GM19043 (cell line): Measurements from ENCODE around the gene STX18.
A peak's percentile ranks its signal among the peaks of the same experiment; 100 is the strongest.

Source experiments
- ATAC-seq: cut with Tn5 transposase; IDR thresholded peaks from one replicate; pipeline ENCODE4 v1.9.1; 2021; ENCODE audit warnings: low read depth; ENCODE audit not compliant: unreplicated experiment

Gene STX18

GRCh38 chr4:4455210-4455865 lies 86.5 kb downstream of the STX18 start:
- ATAC-seq: peak; percentile 90

DNA sequence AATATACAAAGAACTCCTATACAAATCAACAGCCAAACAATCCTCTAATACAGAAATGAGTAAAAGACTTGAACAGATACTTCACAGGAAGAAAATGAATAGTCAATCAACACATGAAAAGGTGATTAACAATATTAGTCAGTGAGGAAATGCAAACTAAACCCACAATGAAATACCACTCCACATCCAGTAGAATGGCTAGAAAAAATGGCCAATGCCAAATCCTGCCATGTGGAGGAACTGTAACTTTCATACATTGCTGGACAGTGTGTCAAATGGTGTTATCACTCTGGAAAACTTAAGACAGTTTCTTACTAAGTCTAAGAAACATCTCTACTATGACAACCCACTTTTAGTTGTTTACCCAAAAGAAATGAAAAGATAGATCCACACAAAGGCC lies 95.4 kb downstream of the STX18 start:
- ATAC-seq: no peak

GRCh38 chr4:4443821-4444220 lies 98.0 kb downstream of the STX18 start:
- ATAC-seq: no peak

DNA sequence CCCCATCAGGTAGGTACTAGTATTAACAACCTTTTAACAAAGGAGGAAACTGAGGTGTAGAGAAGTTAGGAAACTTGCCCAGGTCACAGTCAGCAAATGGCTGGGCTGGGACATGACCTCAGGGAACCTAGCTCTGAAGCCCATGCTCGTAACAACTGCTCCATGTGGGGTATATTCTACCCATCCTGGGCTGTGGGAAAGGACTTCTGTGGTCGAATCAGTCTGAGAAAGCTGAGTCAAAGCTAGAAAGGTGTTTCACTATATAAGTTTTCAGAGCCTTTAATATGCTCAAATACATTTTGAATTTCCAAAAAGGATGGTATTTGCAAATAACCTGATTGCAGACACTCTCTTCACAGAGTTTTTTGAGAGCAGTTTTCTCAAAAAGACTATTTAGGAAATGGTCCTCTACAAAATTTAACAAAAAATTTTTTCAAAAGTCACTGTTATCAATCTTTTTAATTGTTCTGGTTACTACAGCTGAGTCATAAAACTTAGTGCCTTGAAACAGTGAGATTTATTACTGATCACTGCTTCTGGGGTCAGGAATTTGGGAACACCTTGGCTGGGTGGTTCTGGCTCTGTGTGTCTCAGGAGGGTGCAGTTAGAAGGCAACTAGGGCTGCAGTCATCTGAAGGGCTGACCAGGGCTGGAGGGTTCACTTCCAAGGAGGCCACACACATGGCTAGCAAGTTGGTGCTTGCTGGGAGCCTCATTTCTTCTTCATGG lies 101.4 kb downstream of the STX18 start:
- ATAC-seq: peak; percentile 61

DNA sequence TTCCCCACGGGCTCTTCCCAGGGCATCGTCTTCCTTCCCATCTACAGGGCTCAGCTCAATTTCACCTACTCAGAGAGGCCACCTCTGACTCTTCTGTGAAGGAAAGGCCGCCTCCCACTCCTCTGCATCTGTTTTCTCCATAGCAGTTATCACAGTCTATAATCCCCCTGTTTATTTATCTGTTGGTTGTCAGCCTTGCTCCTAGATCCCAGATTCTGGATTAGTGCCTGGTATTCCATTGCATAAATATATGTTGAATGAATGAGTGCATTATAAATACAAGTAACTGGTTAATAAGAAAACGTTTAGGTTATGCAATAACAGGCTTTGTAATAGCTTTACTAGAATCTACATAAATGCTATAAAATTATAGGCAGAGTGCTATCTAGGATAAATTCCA lies 102.1 kb downstream of the STX18 start:
- ATAC-seq: no peak

DNA sequence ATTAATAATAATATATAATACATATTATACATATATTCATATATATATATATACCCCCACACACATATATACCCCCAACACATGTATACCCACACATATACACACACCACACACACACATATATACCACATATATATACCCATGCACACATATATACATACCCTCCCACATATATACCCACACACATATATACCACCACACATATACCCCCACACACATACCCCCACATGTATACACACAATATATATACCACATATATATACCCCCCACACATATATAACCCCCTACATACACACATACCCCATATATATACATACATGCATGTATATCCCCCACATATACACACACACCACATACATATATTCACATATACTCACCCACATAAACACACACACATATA lies 103.0 kb downstream of the STX18 start:
- no peak for ATAC-seq

GRCh38 chr4:4437798-4438470 lies 103.9 kb downstream of the STX18 start:
- ATAC-seq: no peak

GRCh38 chr4:4436244-4436823 lies 105.5 kb downstream of the STX18 start:
- no peak for ATAC-seq

GRCh38 chr4:4433941-4434340 lies 107.9 kb downstream of the STX18 start:
- no peak for ATAC-seq

DNA sequence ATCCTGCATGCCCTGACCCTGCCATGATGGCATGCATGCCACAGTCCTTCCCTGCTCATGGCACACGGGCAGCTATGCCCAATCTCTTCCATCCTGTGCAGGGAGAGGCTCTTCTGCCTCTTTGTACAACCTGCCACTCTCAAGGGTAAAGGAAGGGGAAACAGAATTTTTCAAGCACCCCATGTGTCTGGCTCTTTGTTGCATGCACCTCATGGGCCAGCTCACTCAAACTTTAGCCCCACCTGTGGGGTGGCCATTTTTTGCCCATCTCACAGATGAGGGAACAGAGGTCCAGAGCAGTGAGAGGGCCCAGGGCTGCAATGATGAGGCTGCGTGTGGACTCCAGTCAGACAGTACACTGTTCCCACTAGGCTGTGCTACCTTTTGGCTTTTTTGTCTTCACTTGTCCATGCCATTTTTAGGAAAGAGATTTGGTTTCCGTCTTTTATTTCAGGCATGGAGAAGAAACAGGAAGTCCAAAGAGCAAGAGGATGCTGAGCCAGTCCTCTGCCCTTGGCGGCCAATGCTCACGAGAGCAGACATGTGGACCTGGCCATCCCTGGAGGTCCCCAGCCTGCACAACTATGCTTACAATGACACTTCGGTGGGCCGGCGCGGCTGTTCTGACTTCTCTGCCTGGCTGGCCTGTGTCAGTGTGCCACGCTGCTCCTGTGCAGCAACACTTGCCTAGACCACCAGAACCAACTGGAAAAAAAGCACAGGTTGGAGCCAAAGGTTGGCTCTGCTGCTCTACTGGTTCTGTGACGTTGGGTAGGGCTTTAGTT lies 109.3 kb downstream of the STX18 start:
- ATAC-seq: no peak

- peak; percentile 76 for ATAC-seq
Observed at GRCh38 chr4:4430492-4431195, 111.2 kb downstream of the STX18 start.

- no peak for ATAC-seq
Observed at GRCh38 chr4:4428966-4429875, 112.6 kb downstream of the STX18 start.

DNA sequence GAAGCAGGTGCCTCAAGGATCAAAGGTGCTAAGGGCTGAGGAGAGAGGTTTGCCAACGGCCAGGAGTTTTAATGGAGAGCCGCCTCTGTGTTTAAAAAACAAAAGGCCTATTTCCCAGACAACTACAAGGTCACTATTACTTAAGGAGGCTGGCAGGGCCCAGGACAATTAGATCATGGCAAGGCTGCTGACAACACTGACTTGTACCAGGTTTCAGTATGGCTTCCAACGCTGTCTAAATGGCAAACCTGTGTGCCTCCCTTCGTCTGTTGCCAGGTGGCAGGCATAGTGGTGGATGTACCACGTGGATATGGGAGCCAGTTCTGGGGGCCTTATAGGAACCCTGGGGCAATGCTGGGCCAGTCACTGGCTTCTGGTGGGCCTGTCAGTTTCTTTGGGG lies 114.0 kb downstream of the STX18 start:
- no peak for ATAC-seq

GRCh38 chr4:4427121-4427870 lies 114.6 kb downstream of the STX18 start:
- no peak for ATAC-seq

- ATAC-seq: no peak
Observed at GRCh38 chr4:4426511-4427120, 115.2 kb downstream of the STX18 start.

- ATAC-seq: no peak
Observed at GRCh38 chr4:4425696-4426095, 116.2 kb downstream of the STX18 start.

DNA sequence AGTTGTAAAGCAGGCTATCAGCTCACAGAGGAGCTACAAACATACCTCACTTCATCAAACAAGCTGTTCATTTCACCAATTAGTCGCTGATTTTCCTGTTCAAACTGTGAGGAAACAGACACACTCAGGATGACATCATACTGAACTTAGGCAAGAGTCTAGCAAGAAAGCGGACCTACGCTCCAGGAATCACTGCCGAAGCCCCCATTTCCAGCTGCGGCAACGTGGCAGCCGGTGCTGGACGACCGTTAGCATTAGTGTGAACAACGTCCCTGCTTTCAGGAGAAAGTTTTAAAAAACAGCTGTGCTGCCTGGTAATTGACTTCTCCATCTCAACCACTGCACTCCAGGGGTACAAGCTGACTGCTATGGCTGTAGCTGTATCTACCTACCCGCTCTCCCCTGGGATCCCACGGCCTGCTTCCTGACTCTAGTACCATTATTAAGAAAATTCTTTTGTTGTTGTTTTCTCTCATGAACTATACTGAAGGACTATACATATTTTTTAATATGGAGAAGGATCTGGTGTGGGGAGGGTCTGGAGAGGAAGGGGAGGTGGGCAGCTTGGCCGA lies 116.6 kb downstream of the STX18 start:
- ATAC-seq: no peak
